Caco-2 (cell line): ENCODE measurements around the gene FAM47E. TPM values are rescaled to one million over a fixed set of nuclear protein-coding genes. Genes with fewer than 3 reads are reported as not detected.

Source experiments
- BruUV-seq: library from RNA; stranded (reverse); fragments of 400-500 nt; replicated peaks from 2 replicates; lab custom pipeline; 2021; lab: Mats Ljungman, UMichigan
- CTCF ChIA-PET: fragments of 300-600 bp; sonication (Branson Sonifier 250); formaldehyde crosslinking; loops from one replicate; lab custom pipeline; 2022; ENCODE audit warnings: antibody characterized with exemption; lab: Charles Lee
- POLR2A ChIA-PET: fragments of 300-600 bp; sonication (Branson Sonifier 250); formaldehyde crosslinking; loops from one replicate; lab custom pipeline; 2022; ENCODE audit warnings: antibody characterized with exemption; lab: Charles Lee
- DNase-seq, 2 experiments: peaks; one replicate each; pipeline versions ENCODE4 v3.0.0 to v3.0.0-alpha.2; 2020 to 2022
- H3K27me3 ChIP-seq: replicated peaks from 2 replicates; pipeline ENCODE4 v1.6.0; 2011; ENCODE audit warnings: low read length; ENCODE audit not compliant: control insufficient read depth, insufficient read depth
- H3K36me3 ChIP-seq: 2 replicates; pipeline ENCODE4 v1.5.1; 2011; ENCODE audit warnings: low read length; ENCODE audit not compliant: control insufficient read depth, insufficient read depth
- H3K4me1 ChIP-seq: fragments of 250-450 bp; sonication (Bioruptor Pico); 2 replicates; pipeline ENCODE4 v1.5.1; 2020; ENCODE audit warnings: mild to moderate bottlenecking
- H3K4me3 ChIP-seq: 2 replicates; pipeline ENCODE4 v1.5.1; 2011; ENCODE audit warnings: low read depth, mild to moderate bottlenecking, control low read depth, low read length
- H3K9me3 ChIP-seq: fragments of 250-450 bp; sonication (Bioruptor Pico); 2 replicates; pipeline ENCODE4 v1.5.1; 2020; ENCODE audit warnings: mild to moderate bottlenecking, moderate library complexity
- H3K27ac Mint-ChIP-seq: one replicate; pipeline ENCODE4 v1.8.0; 2022; ENCODE audit warnings: mixed read lengths; ENCODE audit not compliant: unreplicated experiment
- H3K27me3 Mint-ChIP-seq: one replicate; pipeline ENCODE4 v1.8.0; 2022; ENCODE audit warnings: mixed read lengths; ENCODE audit not compliant: insufficient read depth, unreplicated experiment
- H3K36me3 Mint-ChIP-seq: one replicate; pipeline ENCODE4 v1.8.0; 2022; ENCODE audit warnings: mild to moderate bottlenecking, mixed read lengths; ENCODE audit not compliant: insufficient read depth, unreplicated experiment
- H3K4me1 Mint-ChIP-seq: one replicate; pipeline ENCODE4 v1.8.0; 2022; ENCODE audit warnings: low read depth, mixed read lengths; ENCODE audit not compliant: unreplicated experiment
- H3K4me3 Mint-ChIP-seq: one replicate; pipeline ENCODE4 v1.8.0; 2022; ENCODE audit warnings: mild to moderate bottlenecking, moderate library complexity, mixed read lengths; ENCODE audit not compliant: unreplicated experiment
- H3K9me3 Mint-ChIP-seq: one replicate; pipeline ENCODE4 v1.8.0; 2022; ENCODE audit warnings: mixed read lengths; ENCODE audit not compliant: unreplicated experiment
- intact Hi-C: fragments of 100-400 bp; cut with micrococcal nuclease; formaldehyde crosslinking; loops from one replicate; pipeline ENCODE4 v1.10.0; 2022; ENCODE audit not compliant: unreplicated experiment
- total RNA-seq: library from RNA; stranded (reverse); gene quantifications from 2 replicates; pipeline ENCODE4 v1.2.3, GENCODE V29; 2022
- TF ChIP-seq, protein P1 (sequence below), 2 experiments: fragments of 200-600 bp in 1 of 2; IDR thresholded peaks; 1 replicate in 1 of 2; 2 replicates in 1 of 2; pipeline versions ENCODE4 v1.5.1 to v1.8.0; 2011 to 2022; ENCODE audit warnings: antibody characterized with exemption in 1 of 2, control low read depth in 1 of 2, inconsistent platforms in 1 of 2, low read depth in 1 of 2, low read length in 1 of 2, mild to moderate bottlenecking in 1 of 2, moderate library complexity in 1 of 2; ENCODE audit not compliant: insufficient read depth in 1 of 2, severe bottlenecking in 1 of 2, unreplicated experiment in 1 of 2

Gene FAM47E
- total RNA-seq, 1 experiment from 2014 or later: 6.6 TPM

DNA sequence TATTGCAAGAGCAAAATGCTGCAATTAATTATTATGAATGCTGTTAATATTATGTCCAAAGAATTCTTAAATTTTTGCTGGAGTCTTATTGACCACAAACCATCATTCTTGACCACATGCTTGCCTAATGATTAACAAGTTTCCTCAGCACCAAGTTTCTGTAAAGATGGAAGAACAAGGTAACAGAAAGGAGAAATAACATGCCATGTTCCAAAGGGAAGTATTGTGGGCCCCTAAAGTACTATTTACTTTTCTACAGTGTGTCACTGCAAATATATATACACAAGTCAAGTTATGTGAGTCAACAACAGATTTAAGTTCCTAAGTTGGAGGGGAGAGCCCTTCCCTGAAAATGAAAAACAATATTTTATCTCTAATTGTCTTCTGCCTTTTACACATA lies 20.6 kb downstream of the FAM47E start:
- peaks cover 8% of the 10 kb centered on the region for H3K4me1 ChIP-seq
- Mint-ChIP-seq H3K9me3 (no peaks in the 10 kb centered on the region), H3K27me3 (no peaks in the 10 kb centered on the region), H3K4me1 (peaks cover 22% of the 10 kb centered on the region), H3K27ac (no peak overlapping the region), H3K4me3 (no peak overlapping the region), H3K36me3 (no peaks in the 10 kb centered on the region)
- CTCF ChIA-PET: no interaction called here
- DNase-seq: no peak
- POLR2A ChIA-PET: no interaction called here
- no TSS peak for BruUV-seq
- no peaks in the 10 kb centered on the region for H3K27me3 ChIP-seq
- TF ChIP-seq, protein P1, sequence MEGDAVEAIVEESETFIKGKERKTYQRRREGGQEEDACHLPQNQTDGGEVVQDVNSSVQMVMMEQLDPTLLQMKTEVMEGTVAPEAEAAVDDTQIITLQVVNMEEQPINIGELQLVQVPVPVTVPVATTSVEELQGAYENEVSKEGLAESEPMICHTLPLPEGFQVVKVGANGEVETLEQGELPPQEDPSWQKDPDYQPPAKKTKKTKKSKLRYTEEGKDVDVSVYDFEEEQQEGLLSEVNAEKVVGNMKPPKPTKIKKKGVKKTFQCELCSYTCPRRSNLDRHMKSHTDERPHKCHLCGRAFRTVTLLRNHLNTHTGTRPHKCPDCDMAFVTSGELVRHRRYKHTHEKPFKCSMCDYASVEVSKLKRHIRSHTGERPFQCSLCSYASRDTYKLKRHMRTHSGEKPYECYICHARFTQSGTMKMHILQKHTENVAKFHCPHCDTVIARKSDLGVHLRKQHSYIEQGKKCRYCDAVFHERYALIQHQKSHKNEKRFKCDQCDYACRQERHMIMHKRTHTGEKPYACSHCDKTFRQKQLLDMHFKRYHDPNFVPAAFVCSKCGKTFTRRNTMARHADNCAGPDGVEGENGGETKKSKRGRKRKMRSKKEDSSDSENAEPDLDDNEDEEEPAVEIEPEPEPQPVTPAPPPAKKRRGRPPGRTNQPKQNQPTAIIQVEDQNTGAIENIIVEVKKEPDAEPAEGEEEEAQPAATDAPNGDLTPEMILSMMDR (IDR thresholded peaks at IDR 0.05; ENCODE audit: insufficient read depth in 1 of 2, low read depth in 1 of 2, low read length in 1 of 2, severe bottlenecking in 1 of 2, unreplicated experiment in 1 of 2): no peak
- 0 out of 2 replicates have a peak, but pooled peaks cover 3% of the 10 kb centered on the region for H3K9me3 ChIP-seq
- intact Hi-C loops: no loop called here
- no peaks in the 10 kb centered on the region for H3K36me3 ChIP-seq
- no peak overlapping the region for H3K4me3 ChIP-seq

DNA sequence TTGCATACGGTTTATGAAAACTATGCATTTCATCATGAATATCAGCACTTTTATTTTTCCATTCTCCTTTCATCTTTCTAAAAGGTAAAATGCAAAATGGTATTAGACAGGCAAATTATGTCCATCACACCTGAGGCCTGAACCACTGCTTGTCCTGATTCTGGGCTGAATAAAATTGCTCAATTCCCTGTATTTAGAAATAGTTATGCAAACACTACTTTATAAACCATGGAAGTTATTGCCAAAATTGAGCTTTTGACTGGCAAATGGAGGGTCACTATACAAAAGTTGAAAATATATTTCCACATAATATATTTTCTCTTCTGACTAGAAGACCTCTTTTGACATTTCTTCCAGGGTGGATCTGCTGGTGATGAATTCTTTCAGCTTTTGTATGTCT lies 21.1 kb downstream of the FAM47E start:
- Histone ChIP-seq H3K4me3 (no peak overlapping the region), H3K9me3 (0 out of 2 replicates have a peak, but pooled peaks cover 3% of the 10 kb centered on the region), H3K36me3 (no peaks in the 10 kb centered on the region), H3K4me1 (peaks cover 9% of the 10 kb centered on the region), H3K27me3 (no peaks in the 10 kb centered on the region)
- Mint-ChIP-seq H3K4me3 (no peak overlapping the region), H3K36me3 (no peaks in the 10 kb centered on the region), H3K27ac (no peak overlapping the region), H3K27me3 (no peaks in the 10 kb centered on the region), H3K4me1 (peaks cover 22% of the 10 kb centered on the region), H3K9me3 (no peaks in the 10 kb centered on the region)
- no TSS peak for BruUV-seq
- intact Hi-C loops: no loop called here
- ChIA-PET CTCF (no interaction called here), POLR2A (no interaction called here)
- TF ChIP-seq, protein P1 (IDR thresholded peaks at IDR 0.05; ENCODE audit: insufficient read depth in 1 of 2, low read depth in 1 of 2, low read length in 1 of 2, severe bottlenecking in 1 of 2, unreplicated experiment in 1 of 2): no peak
- no peak for DNase-seq

- CTCF ChIA-PET: no interaction called here
- Mint-ChIP-seq H3K4me3 (no peak overlapping the region), H3K36me3 (no peaks in the 10 kb centered on the region), H3K4me1 (peaks cover 22% of the 10 kb centered on the region), H3K9me3 (no peaks in the 10 kb centered on the region), H3K27ac (no peak overlapping the region), H3K27me3 (no peaks in the 10 kb centered on the region)
- Histone ChIP-seq H3K27me3 (no peaks in the 10 kb centered on the region), H3K4me1 (peaks cover 13% of the 10 kb centered on the region), H3K9me3 (0 out of 2 replicates have a peak, but pooled peaks cover 3% of the 10 kb centered on the region), H3K4me3 (no peak overlapping the region), H3K36me3 (no peaks in the 10 kb centered on the region)
- intact Hi-C loops: no loop called here
- BruUV-seq: no TSS peak
- POLR2A ChIA-PET: no interaction called here
- DNase-seq: no peak
- TF ChIP-seq, protein P1 (IDR thresholded peaks at IDR 0.05; ENCODE audit: insufficient read depth in 1 of 2, low read depth in 1 of 2, low read length in 1 of 2, severe bottlenecking in 1 of 2, unreplicated experiment in 1 of 2): no peak
Measured at GRCh38 chr4:76272999-76273398, 21.5 kb downstream of the FAM47E start.
